HEK293 (cell line): ENCODE results near the gene LILRB3.
"Not testable (repeated sequence)": the region's sequence is repeated elsewhere in the genome, so short reads cannot be mapped to it uniquely, and the experiment has no call there.

Experiments
- CTCF ChIA-PET: fragments of 350-600 bp; formaldehyde crosslinking; extraction: SDS; loops from one replicate; lab custom pipeline; 2021; ENCODE audit warnings: antibody characterized with exemption; lab: Yijun Ruan, JAX
- POLR2A ChIA-PET: fragments of 300-600 bp; formaldehyde crosslinking; extraction: SDS; loops from one replicate; lab custom pipeline; 2020; ENCODE audit warnings: antibody characterized with exemption, inconsistent platforms; lab: Yijun Ruan, JAX
- H3K27ac ChIP-seq: fragments of 200-500 bp; sonication (Bioruptor generic); 2 replicates; pipeline ENCODE4 v1.5.1; 2014; ENCODE audit warnings: low read depth, low read length, control low read depth, inconsistent platforms; ENCODE audit errors: extremely low read depth
- H3K36me3 ChIP-seq, 2 experiments: fragments of 200-500 bp in 1 of 2; sonication (Bioruptor generic) in 1 of 2; 1 replicate in 1 of 2; 2 replicates in 1 of 2; pipeline ENCODE4 v1.5.1; 2014 to 2017; ENCODE audit warnings: inconsistent platforms in 2 of 2, low read length in 2 of 2; ENCODE audit not compliant: control insufficient read depth in 2 of 2, insufficient read depth in 1 of 2
- H3K4me1 ChIP-seq: fragments of 200-500 bp; sonication (Bioruptor generic); 2 replicates; pipeline ENCODE4 v1.5.1; 2014; ENCODE audit warnings: mild to moderate bottlenecking, low read length, inconsistent platforms; ENCODE audit not compliant: control insufficient read depth, insufficient read depth
- H3K4me3 ChIP-seq: 2 replicates; pipeline ENCODE4 v1.5.1; 2011; ENCODE audit warnings: low read depth, mild to moderate bottlenecking, control low read depth, low read length, moderate library complexity
- H3K9me3 ChIP-seq: fragments of 200-500 bp; sonication (Bioruptor generic); 2 replicates; pipeline ENCODE4 v1.5.1; 2014; ENCODE audit warnings: low read depth, low read length, inconsistent platforms; ENCODE audit not compliant: control insufficient read depth, insufficient read depth
- GLIS2 ChIP-seq: fragments of 450-650 bp; formaldehyde crosslinking; IDR thresholded peaks from 2 replicates; pipeline ENCODE4 v1.5.1; 2016; ENCODE audit warnings: missing biosample characterization, missing genetic modification characterization
- HOXA7 ChIP-seq: sonication (generic); formaldehyde crosslinking; IDR thresholded peaks from 2 replicates; pipeline ENCODE4 v1.8.1; 2022; ENCODE audit warnings: missing genetic modification reagents, borderline replicate concordance
- KLF1 ChIP-seq: fragments of 450-650 bp; formaldehyde crosslinking; IDR thresholded peaks from 2 replicates; pipeline ENCODE4 v1.5.1; 2016; ENCODE audit warnings: missing biosample characterization, missing genetic modification characterization
- SALL2 ChIP-seq: fragments of 450-650 bp; formaldehyde crosslinking; IDR thresholded peaks from 2 replicates; pipeline ENCODE4 v1.5.0; 2017; ENCODE audit warnings: missing biosample characterization, mild to moderate bottlenecking, missing genetic modification characterization, borderline replicate concordance
- TCF7L2 ChIP-seq: IDR thresholded peaks from 2 replicates; pipeline ENCODE4 v1.6.1; 2011; ENCODE audit warnings: low read depth, mild to moderate bottlenecking, inconsistent platforms, low read length, moderate library complexity, borderline replicate concordance
- ZBTB7A ChIP-seq: fragments of 450-650 bp; formaldehyde crosslinking; IDR thresholded peaks from 2 replicates; pipeline ENCODE4 v1.5.1; 2016; ENCODE audit warnings: low read depth, missing biosample characterization, missing genetic modification characterization
- ZNF239 ChIP-seq: fragments of 450-650 bp; formaldehyde crosslinking; IDR thresholded peaks from 2 replicates; pipeline ENCODE4 v1.5.1; 2016; ENCODE audit warnings: missing biosample characterization, missing genetic modification characterization
- ZNF311 ChIP-seq: fragments of 450-650 bp; formaldehyde crosslinking; IDR thresholded peaks from 2 replicates; pipeline ENCODE4 v1.5.1; 2017; ENCODE audit warnings: missing biosample characterization, missing genetic modification characterization, borderline replicate concordance
- ZNF514 ChIP-seq: fragments of 450-650 bp; formaldehyde crosslinking; IDR thresholded peaks from 2 replicates; pipeline ENCODE4 v1.5.1; 2016; ENCODE audit warnings: missing biosample characterization, missing genetic modification characterization
- ZNF596 ChIP-seq: fragments of 450-650 bp; IDR thresholded peaks from 2 replicates; pipeline ENCODE4 v1.5.0; 2018; ENCODE audit warnings: missing biosample characterization, mild to moderate bottlenecking, missing genetic modification characterization, moderate library complexity
- ZXDB ChIP-seq: fragments of 450-650 bp; formaldehyde crosslinking; IDR thresholded peaks from 2 replicates; pipeline ENCODE4 v1.5.1; 2016; ENCODE audit warnings: missing biosample characterization, missing genetic modification characterization
- TF ChIP-seq, protein P1 (sequence below): fragments of 450-650 bp; formaldehyde crosslinking; IDR thresholded peaks from 2 replicates; pipeline ENCODE4 v1.5.1; 2016; ENCODE audit warnings: missing biosample characterization, missing genetic modification characterization
- TF ChIP-seq, protein P2 (sequence below): fragments of 450-650 bp; formaldehyde crosslinking; IDR thresholded peaks from 2 replicates; pipeline ENCODE4 v1.5.1; 2016; ENCODE audit warnings: missing biosample characterization, missing genetic modification characterization
- TF ChIP-seq, protein P3 (sequence below): fragments of 450-650 bp; formaldehyde crosslinking; IDR thresholded peaks from 2 replicates; pipeline ENCODE4 v1.5.1; 2016; ENCODE audit warnings: missing biosample characterization, missing genetic modification characterization

The LILRB3 gene

DNA sequence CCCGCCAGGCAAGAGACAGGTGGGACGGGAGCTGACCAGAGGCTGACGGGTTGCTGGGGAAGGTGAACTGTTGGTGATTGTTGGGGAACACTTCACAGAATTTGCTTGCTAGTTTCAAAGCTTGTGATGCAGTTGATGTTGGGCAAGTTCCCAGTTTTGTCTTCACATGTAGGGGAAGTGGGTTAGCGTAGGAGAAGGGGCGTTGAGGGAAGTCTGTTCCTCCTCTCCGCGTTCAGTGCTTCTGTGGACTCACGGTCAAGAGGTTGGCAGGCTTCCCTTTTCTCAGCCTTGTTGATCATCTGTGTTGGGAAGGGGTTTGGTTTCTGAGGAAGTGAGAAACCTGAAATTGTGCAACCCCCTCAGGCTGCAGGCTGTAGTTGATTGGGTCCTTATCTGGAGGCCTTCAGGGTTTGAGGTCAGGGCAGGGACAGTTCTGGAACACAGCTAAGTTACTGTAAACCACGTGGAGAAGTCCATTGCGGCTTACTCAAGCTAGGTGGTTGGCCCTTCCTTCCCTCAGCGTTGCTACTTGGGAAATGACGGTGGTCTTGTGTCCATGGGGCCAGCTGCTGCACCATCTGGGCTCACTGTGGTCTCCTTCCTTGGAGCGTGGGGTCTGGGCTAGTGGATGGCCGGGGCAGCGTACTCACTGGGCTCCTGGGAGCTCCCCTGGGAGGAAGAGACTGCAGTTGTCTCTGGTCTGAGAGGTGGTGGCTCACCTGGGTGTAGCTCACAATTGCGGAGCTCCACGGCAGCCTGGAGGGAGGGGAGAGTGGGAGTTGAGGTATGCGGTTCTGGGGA is 14.6 kb downstream of the LILRB3 start (continued):
- TF ChIP-seq, protein P1, sequence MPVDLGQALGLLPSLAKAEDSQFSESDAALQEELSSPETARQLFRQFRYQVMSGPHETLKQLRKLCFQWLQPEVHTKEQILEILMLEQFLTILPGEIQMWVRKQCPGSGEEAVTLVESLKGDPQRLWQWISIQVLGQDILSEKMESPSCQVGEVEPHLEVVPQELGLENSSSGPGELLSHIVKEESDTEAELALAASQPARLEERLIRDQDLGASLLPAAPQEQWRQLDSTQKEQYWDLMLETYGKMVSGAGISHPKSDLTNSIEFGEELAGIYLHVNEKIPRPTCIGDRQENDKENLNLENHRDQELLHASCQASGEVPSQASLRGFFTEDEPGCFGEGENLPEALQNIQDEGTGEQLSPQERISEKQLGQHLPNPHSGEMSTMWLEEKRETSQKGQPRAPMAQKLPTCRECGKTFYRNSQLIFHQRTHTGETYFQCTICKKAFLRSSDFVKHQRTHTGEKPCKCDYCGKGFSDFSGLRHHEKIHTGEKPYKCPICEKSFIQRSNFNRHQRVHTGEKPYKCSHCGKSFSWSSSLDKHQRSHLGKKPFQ (tag by site-specific recombination): no peak
- TF ChIP-seq KLF1 (no peak), TCF7L2 (no peak), ZBTB7A (no peak), ZNF239 (tag by site-specific recombination) (no peak)

DNA sequence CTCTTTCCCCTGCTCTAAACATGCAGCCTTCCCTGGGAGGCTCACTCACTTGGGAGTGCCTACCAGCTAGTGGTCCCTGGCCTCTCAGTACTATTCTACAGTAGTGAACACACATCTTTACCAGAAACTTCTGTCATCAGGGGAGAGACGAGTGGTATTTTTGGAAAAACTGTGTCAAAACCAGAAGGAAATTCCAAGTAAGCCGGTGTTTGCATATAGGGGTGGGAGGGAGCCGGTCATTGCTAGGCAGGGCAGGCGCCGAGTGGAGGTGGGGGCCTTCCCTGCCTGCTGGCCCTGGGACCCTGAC is 15.2 kb downstream of the LILRB3 start:
- no peak overlapping the region for H3K4me3 ChIP-seq
- H3K9me3 ChIP-seq: no peaks in the 10 kb centered on the region
- ChIA-PET POLR2A (interaction anchor here (1.1 to 9.1 kb wide), 3 partner anchors 8 to 71 kb away, joined by 6 to 152 read pairs (median 7); partner anchors contain the start of genes CNOT3, MBOAT7 and TSEN34), CTCF (interaction anchor here (0.5 to 1.3 kb wide), 3 partner anchors 18 to 398 kb away, joined by 3 to 4 read pairs (median 3); partner anchors contain the start of gene MBOAT7)
- peaks cover 26% of the 10 kb centered on the region for H3K4me1 ChIP-seq
- H3K36me3 ChIP-seq: peaks cover 44 to 68% of the 10 kb centered on the region in 2 experiments
- TF ChIP-seq ZXDB (tag by site-specific recombination) (no peak), ZNF514 (tag by site-specific recombination) (no peak), SALL2 (tag by site-specific recombination) (no peak), HOXA7 (CRISPR knock-in tag) (no peak)
- TF ChIP-seq, protein P2, sequence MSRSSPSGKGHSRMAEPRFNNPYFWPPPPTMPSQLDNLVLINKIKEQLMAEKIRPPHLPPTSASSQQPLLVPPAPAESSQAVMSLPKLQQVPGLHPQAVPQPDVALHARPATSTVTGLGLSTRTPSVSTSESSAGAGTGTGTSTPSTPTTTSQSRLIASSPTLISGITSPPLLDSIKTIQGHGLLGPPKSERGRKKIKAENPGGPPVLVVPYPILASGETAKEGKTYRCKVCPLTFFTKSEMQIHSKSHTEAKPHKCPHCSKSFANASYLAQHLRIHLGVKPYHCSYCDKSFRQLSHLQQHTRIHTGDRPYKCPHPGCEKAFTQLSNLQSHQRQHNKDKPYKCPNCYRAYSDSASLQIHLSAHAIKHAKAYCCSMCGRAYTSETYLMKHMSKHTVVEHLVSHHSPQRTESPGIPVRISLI: no peak
- TF ChIP-seq, protein P3, sequence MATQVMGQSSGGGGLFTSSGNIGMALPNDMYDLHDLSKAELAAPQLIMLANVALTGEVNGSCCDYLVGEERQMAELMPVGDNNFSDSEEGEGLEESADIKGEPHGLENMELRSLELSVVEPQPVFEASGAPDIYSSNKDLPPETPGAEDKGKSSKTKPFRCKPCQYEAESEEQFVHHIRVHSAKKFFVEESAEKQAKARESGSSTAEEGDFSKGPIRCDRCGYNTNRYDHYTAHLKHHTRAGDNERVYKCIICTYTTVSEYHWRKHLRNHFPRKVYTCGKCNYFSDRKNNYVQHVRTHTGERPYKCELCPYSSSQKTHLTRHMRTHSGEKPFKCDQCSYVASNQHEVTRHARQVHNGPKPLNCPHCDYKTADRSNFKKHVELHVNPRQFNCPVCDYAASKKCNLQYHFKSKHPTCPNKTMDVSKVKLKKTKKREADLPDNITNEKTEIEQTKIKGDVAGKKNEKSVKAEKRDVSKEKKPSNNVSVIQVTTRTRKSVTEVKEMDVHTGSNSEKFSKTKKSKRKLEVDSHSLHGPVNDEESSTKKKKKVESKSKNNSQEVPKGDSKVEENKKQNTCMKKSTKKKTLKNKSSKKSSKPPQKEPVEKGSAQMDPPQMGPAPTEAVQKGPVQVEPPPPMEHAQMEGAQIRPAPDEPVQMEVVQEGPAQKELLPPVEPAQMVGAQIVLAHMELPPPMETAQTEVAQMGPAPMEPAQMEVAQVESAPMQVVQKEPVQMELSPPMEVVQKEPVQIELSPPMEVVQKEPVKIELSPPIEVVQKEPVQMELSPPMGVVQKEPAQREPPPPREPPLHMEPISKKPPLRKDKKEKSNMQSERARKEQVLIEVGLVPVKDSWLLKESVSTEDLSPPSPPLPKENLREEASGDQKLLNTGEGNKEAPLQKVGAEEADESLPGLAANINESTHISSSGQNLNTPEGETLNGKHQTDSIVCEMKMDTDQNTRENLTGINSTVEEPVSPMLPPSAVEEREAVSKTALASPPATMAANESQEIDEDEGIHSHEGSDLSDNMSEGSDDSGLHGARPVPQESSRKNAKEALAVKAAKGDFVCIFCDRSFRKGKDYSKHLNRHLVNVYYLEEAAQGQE (tag by site-specific recombination): no peak
- no peak overlapping the region; the same call in 1 of the 2 replicates for H3K27ac ChIP-seq

DNA sequence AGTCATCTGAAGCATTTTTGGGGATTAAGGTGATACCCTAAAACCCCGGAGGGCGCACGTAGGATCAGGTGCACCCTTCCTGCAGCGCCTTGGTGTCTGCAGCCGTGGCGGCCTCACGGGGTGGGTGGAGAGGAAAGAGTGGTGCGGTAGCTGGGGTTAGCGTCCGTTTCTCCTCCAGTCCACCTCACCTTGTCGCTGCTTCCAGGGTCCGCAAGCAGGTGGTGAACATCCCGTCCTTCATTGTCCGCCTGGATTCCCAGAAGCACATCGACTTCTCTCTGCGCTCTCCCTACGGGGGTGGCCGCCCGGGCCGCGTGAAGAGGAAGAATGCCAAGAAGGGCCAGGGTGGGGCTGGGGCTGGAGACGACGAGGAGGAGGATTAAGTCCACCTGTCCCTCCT is 15.6 kb downstream of the LILRB3 start:
- H3K9me3 ChIP-seq, H3K27ac ChIP-seq, H3K4me3 ChIP-seq: not testable (repeated sequence)
- ChIA-PET CTCF (interaction anchor here (0.5 to 1.3 kb wide), 2 partner anchors 18 to 60 kb away, joined by 3 to 4 read pairs; partner anchors contain the start of gene MBOAT7), POLR2A (interaction anchor here (1.1 to 9.1 kb wide), 2 partner anchors 8 to 17 kb away, joined by 7 to 152 read pairs; partner anchors contain the start of genes MBOAT7 and TSEN34)
- Histone ChIP-seq H3K36me3 (peaks cover 48 to 72% of the 10 kb centered on the region in 2 experiments), H3K4me1 (peaks cover 29% of the 10 kb centered on the region)

DNA sequence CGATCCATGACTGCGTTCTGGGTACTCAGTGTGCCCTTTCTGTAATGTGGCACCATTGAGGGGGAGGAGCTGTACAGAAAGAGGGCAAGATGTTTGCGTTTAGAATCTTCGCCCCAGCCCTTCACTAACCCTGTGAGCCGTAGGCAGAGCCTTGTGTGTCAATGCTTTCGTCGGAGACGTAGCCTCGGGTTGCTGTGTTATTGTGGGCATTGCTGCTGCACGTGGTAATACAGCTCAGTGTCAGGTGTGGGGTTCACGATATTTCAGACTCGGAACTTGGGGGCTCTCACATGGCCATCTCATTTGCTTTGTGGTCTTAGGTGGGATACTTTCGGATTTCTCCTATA is 16.0 kb downstream of the LILRB3 start:
- Histone ChIP-seq H3K4me1 (peaks cover 33% of the 10 kb centered on the region), H3K4me3 (no peak overlapping the region), H3K9me3 (no peaks in the 10 kb centered on the region), H3K36me3 (peaks cover 52 to 76% of the 10 kb centered on the region in 2 experiments), H3K27ac (no peak overlapping the region)
- CTCF ChIA-PET: interaction anchor here (1.7 kb wide), 1 partner anchor 61 kb away, joined by 7 read pairs; no protein-coding TSS in a partner anchor
- POLR2A ChIA-PET: interaction anchor here (1.3 to 9.1 kb wide), 2 partner anchors 12 to 16 kb away, joined by 3 to 152 read pairs; partner anchors contain the start of genes MBOAT7 and TSEN34
- TF ChIP-seq ZNF311 (tag by site-specific recombination) (no peak), ZXDB (tag by site-specific recombination) (no peak), ZNF596 (tag by site-specific recombination) (no peak), GLIS2 (no peak), ZBTB7A (no peak)
